HepG2 (cell line): Measurements from ENCODE around the gene GMEB2.

Experiments
- HNRNPK ChIP-seq: fragments of 200-400 bp; formaldehyde crosslinking; IDR thresholded peaks from 2 replicates; pipeline ENCODE4 v1.6.1; 2018; ENCODE audit warnings: low read length, low read depth, moderate library complexity, mild to moderate bottlenecking; ENCODE audit not compliant: poor library complexity, severe bottlenecking
- JUN ChIP-seq: sonication (generic); formaldehyde crosslinking; IDR thresholded peaks from 2 replicates; pipeline ENCODE4 v1.4.0; 2020; ENCODE audit warnings: mild to moderate bottlenecking, missing genetic modification reagents
- MTA1 ChIP-seq: sonication (generic); formaldehyde crosslinking; IDR thresholded peaks from 2 replicates; pipeline ENCODE4 v1.4.0; 2020; ENCODE audit warnings: missing genetic modification reagents, mild to moderate bottlenecking, borderline replicate concordance
- ONECUT2 ChIP-seq: sonication (generic); formaldehyde crosslinking; IDR thresholded peaks from 2 replicates; pipeline ENCODE4 v1.4.0; 2020; ENCODE audit warnings: missing genetic modification reagents
- SIN3A ChIP-seq: IDR thresholded peaks from 2 replicates; pipeline ENCODE4 v1.6.1; 2011; ENCODE audit warnings: low read depth, mild to moderate bottlenecking, control low read depth, low read length, borderline replicate concordance
- SUZ12 ChIP-seq: fragments of 150-350 bp; IDR thresholded peaks from 2 replicates; pipeline ENCODE4 v1.6.1; 2014; ENCODE audit warnings: low read depth, low read length
- U2AF1 ChIP-seq: fragments of 200-400 bp; formaldehyde crosslinking; optimal IDR thresholded peaks from 2 replicates; pipeline ENCODE3; 2017; ENCODE audit warnings: mild to moderate bottlenecking, low read depth, low read length
- ZNF75D ChIP-seq: sonication (generic); formaldehyde crosslinking; IDR thresholded peaks from 2 replicates; pipeline ENCODE4 v1.8.1; 2023; ENCODE audit warnings: missing genetic modification reagents, mild to moderate bottlenecking, borderline replicate concordance
- ZSCAN22 ChIP-seq: sonication (generic); formaldehyde crosslinking; IDR thresholded peaks from 2 replicates; pipeline ENCODE4 v1.4.0; 2020; ENCODE audit warnings: mild to moderate bottlenecking, missing genetic modification reagents
- TF ChIP-seq, protein P1 (sequence below): sonication (generic); formaldehyde crosslinking; IDR thresholded peaks from 2 replicates; pipeline ENCODE4 v1.4.0; 2020; ENCODE audit warnings: missing genetic modification reagents
- TF ChIP-seq, protein P2 (sequence below): sonication (generic); formaldehyde crosslinking; IDR thresholded peaks from 2 replicates; pipeline ENCODE4 v1.8.0; 2022; ENCODE audit warnings: missing genetic modification reagents, mild to moderate bottlenecking, borderline replicate concordance
- TF ChIP-seq, protein P3 (sequence below): IDR thresholded peaks from 2 replicates; pipeline ENCODE4 v1.6.1; 2012; ENCODE audit warnings: inconsistent platforms
- TF ChIP-seq, protein P4 (sequence below): sonication (generic); formaldehyde crosslinking; IDR thresholded peaks from 2 replicates; pipeline ENCODE4 v1.5.0; 2020; ENCODE audit warnings: mild to moderate bottlenecking, missing genetic modification reagents, moderate library complexity

DNA sequence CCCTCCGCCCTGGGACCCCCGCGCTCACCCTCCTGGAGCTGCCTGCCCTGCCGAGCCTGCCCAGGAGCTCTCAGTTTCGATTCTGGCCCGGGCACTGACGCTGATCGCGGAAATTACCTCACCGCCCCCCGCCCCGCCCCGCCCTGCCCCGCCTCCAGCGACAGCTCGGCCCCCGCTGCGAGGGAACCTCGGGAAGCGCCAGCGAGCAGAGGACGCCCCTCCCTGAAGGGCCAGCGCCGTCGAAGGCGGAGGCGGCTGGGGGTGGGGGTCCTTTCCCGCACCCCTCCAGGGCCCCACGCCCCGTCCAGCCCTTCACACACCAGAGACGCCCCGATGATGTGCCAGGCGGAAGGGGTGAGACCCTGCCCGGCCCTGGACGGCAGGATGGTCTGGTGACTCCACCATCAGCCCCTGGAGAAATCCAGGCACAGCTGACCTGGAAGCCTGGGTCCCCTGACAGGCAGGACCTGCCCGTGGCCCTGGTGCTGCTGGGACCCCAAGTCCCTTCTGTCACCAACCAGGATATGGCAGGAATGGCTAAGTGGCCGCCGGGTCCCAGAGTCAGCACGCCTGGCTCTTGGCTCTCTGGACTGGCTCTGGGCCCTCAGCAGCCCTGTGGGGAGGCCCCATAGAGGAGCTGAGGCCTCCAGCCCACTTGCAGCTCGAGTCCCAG, 52.6 kb downstream of the GMEB2 start, which contains the start of gene HELZ2:
- TF ChIP-seq ONECUT2, result no peak
- no peak for TF ChIP-seq HNRNPK
- 0 out of 2 replicates have a peak, but pooled peaks have one; percentile 24 for TF ChIP-seq MTA1
- TF ChIP-seq U2AF1, result no peak
- TF ChIP-seq, protein P1, sequence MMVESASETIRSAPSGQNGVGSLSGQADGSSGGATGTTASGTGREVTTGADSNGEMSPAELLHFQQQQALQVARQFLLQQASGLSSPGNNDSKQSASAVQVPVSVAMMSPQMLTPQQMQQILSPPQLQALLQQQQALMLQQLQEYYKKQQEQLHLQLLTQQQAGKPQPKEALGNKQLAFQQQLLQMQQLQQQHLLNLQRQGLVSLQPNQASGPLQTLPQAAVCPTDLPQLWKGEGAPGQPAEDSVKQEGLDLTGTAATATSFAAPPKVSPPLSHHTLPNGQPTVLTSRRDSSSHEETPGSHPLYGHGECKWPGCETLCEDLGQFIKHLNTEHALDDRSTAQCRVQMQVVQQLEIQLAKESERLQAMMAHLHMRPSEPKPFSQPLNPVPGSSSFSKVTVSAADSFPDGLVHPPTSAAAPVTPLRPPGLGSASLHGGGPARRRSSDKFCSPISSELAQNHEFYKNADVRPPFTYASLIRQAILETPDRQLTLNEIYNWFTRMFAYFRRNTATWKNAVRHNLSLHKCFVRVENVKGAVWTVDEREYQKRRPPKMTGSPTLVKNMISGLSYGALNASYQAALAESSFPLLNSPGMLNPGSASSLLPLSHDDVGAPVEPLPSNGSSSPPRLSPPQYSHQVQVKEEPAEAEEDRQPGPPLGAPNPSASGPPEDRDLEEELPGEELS (CRISPR knock-in tag), result peak; percentile 52; the same call in 1 of the 2 replicates
- TF ChIP-seq, protein P2, sequence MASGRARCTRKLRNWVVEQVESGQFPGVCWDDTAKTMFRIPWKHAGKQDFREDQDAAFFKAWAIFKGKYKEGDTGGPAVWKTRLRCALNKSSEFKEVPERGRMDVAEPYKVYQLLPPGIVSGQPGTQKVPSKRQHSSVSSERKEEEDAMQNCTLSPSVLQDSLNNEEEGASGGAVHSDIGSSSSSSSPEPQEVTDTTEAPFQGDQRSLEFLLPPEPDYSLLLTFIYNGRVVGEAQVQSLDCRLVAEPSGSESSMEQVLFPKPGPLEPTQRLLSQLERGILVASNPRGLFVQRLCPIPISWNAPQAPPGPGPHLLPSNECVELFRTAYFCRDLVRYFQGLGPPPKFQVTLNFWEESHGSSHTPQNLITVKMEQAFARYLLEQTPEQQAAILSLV (CRISPR knock-in tag), result peak; percentile 87
- TF ChIP-seq, protein P3, sequence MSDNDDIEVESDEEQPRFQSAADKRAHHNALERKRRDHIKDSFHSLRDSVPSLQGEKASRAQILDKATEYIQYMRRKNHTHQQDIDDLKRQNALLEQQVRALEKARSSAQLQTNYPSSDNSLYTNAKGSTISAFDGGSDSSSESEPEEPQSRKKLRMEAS, result peak; percentile 55
- TF ChIP-seq JUN, result peak; percentile 58
- TF ChIP-seq, protein P4, sequence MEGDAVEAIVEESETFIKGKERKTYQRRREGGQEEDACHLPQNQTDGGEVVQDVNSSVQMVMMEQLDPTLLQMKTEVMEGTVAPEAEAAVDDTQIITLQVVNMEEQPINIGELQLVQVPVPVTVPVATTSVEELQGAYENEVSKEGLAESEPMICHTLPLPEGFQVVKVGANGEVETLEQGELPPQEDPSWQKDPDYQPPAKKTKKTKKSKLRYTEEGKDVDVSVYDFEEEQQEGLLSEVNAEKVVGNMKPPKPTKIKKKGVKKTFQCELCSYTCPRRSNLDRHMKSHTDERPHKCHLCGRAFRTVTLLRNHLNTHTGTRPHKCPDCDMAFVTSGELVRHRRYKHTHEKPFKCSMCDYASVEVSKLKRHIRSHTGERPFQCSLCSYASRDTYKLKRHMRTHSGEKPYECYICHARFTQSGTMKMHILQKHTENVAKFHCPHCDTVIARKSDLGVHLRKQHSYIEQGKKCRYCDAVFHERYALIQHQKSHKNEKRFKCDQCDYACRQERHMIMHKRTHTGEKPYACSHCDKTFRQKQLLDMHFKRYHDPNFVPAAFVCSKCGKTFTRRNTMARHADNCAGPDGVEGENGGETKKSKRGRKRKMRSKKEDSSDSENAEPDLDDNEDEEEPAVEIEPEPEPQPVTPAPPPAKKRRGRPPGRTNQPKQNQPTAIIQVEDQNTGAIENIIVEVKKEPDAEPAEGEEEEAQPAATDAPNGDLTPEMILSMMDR (CRISPR knock-in tag), result no peak; the same call in 1 of the 2 replicates
- peak; percentile 78; the same call in 1 of the 2 replicates for TF ChIP-seq SIN3A
- no peak for TF ChIP-seq SUZ12
- TF ChIP-seq ZNF75D (CRISPR knock-in tag), result no peak
- no peak for TF ChIP-seq ZSCAN22
